Ramos (cell line): ENCODE measurements around the gene MED15.

ENCODE experiments used
- in situ Hi-C: fragments of 300-500 bp; cut with MboI; formaldehyde crosslinking; loops from one replicate; pipeline ENCODE4 v1.14.3; 2022; ENCODE audit warnings: low sequenced_read_pairs; ENCODE audit not compliant: unreplicated experiment

The MED15 gene

DNA sequence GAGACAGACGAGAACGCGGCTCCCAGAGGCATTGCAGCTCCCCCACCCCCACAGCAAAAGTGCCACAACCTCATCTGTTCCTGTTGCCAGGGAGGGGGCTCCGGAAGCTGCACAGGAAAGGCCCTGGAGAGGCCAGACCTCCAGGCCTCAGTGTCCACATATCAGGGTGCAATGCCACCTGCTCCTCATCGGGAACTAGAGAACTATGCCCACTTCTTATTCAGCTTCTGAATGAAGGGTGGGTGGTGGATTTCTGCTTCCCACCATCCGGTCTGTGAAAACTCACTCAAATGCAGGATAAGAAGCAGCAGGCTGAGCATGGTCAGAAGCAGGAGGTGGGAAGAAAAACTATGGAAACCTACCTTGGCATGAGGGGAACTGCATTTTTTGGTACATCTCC, 105.9 kb downstream of the MED15 start:
- in situ Hi-C loops, result loop anchor here (10.0 kb wide), 1 partner anchor 62 kb away; no protein-coding TSS in a partner anchor

DNA sequence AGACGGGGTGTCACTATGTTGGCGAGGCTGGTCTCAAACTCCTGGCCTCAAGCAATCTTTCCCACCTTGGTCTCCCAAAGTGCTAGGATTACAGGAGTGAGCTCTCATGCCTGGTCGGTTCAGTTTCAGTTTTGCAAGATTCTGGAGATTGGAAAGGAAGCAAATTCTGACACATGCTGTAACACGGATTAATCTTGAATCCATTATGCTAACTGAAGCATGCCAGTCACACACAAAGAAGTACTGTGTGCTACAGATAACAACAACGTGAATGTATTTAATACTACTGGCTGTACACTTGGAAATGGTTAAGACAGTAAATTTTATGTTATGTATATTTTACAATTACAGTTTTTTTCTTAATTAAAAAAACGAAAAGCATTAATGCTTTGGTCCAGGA, 107.6 kb downstream of the MED15 start:
- in situ Hi-C loops, result loop anchor here (10.0 kb wide), 1 partner anchor 60 kb away; no protein-coding TSS in a partner anchor

DNA sequence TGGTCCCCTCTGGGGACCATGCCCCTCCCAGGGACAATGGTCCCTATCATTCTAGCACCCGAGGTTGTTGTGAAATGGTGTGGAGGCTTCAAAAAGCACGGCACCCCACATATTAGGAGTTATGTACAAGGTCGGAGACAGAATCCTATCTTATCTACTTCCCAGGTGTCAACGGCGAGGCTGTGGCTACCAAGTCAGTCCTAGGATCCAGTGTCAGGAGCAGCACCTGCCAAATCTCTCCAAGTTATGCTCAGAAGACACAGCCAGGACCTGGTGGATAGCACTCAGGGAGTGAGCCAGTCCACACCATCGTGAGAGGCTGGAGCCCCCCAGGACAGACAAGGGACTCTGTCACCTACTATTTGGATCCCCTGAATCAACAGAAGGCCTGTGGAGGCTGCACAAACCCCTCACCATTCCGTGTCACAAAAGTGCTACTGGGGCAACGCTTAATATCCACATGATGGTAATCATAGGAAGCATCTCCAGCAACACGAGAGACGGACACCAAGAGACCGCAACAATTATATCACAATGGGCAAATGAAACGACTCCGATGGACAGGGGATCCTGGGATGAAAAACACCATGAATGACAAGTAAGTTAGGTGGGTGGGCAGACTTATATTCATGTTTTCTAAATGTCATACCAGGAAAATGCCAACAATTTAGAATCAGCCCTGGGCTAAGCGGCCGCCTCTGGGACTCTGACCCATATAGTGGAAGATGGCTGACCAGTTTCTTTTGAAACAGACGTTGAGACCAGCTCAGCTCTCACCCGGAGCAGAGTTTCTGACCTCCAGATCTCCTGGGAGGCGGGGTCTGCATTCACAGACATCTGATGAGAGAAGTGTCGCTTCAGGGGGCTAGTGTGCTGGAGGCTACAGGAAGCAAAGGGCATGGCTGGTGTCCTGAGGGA, 108.4 kb downstream of the MED15 start:
- in situ Hi-C loops, result loop anchor here (10.0 kb wide), 1 partner anchor 59 kb away; no protein-coding TSS in a partner anchor

DNA sequence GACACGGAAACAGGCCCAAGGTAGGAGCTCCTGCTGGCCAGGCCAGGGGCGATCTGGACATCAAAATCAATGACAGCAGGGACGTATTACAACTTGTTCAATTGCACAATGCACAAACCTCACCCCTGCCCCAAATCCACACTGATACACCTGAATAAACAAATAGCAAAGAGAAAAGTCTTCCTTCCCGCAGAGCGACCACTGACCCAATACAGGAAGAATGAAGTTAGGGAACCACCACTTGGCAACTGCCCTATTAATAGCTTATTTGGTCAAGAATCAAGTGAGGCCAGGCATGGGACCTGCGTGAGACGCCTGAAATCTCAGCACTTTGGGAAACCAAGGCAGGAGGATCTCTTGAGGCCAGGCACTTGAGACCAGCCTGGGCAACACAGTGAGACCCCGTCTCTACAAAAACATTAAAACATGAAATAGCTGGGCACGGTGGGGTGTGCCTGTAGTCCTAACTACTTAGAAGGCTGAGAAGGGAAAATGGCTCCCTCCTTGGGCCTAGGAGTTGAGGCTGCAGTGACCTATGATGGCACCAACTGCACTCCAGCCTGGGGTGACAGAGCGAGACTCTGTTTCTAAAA, 109.1 kb downstream of the MED15 start:
- in situ Hi-C loops, result loop anchor here (10.0 kb wide), 1 partner anchor 58 kb away; no protein-coding TSS in a partner anchor

DNA sequence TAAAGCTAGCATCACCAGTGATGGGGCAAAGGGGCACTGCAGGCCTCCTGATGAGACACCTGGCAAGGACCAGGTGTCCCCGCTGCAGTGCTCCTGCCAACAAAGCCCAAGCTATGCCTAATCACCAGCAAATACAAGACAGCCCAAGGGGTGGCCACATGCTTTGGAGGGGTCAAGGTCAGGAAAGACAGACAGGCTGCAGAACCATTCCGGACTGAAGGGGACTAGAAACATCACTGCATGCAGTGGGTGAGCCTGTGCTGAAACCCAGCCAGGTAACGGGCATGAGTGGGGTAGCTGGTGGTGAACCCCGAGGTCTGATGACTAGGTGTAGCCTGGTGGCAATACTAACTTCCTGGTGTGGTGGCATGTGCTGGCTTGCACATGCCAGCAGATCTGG, 111.1 kb downstream of the MED15 start:
- in situ Hi-C loops, result loop anchor here (10.0 kb wide), 1 partner anchor 56 kb away; no protein-coding TSS in a partner anchor

DNA sequence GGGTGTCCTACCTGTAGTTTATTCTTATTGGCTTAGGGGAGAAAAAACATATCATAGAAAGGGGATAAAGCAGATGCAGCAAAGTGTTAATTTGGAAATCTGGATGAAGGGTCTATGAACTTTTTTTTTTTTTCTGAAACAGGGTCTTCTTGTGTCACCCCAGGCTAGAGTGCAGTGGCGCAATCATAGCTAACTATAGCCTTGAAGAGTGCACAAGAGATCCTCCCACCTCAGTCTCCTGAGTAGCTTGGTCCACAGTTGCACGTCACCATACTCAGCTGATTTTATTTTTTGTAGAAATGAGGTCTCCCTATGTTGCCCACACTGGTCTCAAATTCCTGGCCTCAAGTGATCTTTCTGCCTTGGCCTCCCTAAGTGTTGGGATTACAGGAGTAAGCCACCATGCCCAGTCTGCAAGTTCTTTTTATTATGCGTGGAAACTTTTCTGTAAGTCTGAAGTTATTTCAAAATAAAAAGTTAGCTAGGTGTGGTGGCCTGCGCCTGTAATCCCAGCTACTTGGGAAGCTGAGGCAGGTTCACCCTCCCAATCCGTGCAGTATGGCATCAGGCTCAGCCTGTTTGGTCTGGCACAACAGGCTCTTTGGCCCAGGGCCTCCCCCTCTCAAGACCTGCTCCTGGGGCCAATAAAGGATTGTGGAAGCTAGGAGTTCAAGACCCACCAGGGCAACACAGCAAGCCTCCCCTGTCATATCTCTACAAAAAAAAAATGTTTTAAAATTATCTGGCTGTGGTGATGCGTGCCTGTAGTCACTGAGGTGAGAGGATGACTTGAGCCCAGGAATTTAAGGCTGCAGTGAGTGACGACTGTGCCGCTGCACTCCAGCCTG, 111.9 kb downstream of the MED15 start:
- in situ Hi-C loops, result loop anchor here (10.0 kb wide), 1 partner anchor 56 kb away; no protein-coding TSS in a partner anchor

DNA sequence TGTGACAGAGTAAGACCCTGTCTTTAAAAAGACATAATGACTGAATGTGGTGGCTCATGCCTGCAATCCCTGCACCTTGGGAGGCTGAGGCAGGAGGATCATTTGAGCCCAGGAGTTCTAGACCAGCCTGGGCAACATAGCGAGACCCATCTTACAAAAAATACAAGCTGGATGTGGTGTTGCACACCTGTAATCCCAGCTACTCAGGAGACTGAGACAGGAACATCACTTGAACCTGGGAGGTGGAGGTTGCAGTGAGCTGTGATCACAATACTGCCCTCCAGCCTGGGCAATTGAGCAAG, 112.4 kb downstream of the MED15 start:
- in situ Hi-C loops, result loop anchor here (10.0 kb wide), 1 partner anchor 55 kb away; no protein-coding TSS in a partner anchor

DNA sequence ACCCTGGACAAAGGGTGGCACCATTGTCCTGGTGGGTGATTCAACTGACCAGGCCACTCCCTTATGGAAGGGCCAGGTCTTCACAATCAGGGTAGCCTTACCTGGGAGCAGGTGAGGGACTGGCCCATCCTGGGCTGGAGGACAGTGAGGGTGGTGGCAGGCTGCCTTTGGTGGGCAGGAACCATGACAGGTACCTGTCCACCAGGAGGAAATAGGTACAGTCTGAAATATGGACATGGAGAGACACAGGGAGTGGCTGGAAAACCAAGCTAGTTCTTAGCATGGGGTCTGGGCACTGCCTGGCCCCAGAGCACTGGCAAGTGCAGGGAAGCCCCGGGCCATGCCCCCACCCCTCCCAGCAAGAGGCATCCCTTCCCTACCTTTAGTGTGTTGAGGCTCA, 113.8 kb downstream of the MED15 start:
- in situ Hi-C loops, result no loop called here

DNA sequence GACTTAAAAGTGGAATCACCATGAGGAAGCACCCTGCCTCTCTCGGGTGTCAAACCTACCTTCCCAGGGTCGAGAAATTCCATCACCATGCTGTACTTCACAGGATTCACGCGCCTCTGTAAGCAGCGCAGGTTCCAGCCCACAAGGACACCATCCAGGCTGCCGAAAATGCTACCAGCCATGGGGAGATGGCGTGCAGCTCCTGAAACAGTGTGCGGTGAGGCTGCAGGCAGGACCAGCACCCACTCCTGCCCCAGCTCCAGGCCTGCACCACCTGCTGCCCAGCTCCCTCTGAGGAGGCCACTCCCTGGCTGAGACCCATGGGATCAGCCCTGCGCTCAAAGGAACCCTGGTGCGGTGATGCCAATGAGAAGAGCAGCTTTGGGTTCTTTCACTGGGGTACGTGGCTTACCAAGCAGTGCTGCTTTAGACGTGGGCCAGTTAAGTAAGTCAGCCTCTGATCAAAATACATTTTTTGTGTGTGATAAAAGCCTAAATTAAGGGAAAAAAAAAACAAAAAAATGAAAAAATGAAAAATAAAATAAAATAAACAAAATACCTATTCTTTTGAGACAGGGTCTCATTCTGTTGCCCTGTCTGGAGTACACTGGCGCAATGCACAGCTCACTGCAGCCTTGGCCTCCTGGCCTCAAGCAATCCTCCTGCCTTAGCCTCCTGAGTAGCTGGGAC, 115.4 kb downstream of the MED15 start:
- in situ Hi-C loops, result no loop called here

DNA sequence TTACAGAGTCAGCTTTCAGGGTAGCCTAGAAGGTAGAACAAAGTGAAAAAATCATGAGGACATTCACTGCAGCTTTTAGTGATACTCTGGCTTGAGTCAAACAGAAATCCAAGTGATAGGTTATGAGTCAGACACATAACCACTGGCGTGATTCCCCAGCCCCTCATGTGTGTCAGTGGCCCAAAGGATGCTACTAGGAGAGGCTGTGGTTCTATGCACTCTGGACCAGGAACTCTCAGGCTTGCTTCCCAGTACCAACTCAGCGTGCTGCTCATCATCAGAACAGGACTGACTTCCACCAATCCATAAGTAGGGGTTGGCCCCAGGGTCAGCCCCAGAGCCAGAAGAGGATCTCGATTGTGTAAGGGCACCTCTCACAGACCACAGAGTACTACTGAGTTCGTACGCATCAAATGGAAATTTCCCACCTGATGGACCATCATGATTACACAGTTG, 116.8 kb downstream of the MED15 start:
- in situ Hi-C loops, result no loop called here

DNA sequence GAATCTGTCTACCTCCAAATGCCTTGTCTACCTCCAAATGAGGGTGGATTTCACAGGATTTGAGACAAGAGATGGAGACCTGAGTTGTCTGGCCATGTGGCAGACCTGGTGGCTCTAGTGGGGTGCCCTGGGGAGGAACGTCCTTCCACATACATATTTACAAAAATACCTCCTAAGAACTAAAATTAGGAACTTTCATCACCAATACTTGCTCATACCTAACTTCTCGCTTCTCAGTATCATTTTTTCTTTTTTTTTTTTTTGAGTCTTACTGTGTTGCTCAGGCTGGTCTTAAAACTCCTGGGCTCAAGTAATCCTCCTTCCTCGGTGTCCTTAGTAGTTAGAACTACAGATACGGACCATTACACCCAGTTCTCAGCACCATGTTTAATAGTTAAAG, 117.9 kb downstream of the MED15 start:
- in situ Hi-C loops, result no loop called here

DNA sequence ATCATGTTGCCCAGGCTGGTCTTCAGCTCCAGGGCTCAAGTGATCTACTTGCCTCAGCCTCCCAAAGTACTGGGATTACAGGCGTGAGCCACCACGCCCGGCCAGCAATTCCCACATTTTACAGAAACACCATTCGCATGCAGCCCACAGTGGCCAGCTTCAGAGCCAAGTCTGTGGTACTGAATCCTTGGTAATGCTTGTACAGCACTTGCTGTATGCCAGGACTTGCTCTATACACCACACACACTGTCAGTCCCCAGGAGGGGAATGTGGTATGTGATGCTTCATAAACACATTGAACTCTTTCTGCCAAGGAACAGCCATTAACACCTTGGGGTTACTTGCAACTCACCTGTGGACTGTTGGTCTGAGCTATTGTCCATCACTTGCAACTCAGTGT, 119.4 kb downstream of the MED15 start:
- in situ Hi-C loops, result no loop called here

DNA sequence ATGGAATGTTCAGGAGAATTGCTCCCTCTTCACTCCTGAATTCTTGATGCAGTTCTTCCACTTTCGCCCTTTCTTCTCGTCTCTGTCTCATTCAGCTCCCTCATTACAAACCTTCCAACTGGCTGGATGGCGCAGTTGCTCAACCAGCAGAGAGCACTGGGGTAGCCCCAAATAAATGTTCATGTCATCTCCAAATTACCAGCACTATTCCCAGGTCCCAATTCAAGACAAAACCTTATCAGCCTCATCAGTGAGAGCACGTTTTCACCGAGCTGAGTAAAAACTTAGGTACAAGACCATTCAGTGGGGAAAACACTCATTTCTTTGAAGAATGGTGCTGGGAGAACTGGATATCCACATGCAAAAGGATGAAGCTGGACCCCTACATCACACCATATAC, 120.0 kb downstream of the MED15 start:
- in situ Hi-C loops, result no loop called here

DNA sequence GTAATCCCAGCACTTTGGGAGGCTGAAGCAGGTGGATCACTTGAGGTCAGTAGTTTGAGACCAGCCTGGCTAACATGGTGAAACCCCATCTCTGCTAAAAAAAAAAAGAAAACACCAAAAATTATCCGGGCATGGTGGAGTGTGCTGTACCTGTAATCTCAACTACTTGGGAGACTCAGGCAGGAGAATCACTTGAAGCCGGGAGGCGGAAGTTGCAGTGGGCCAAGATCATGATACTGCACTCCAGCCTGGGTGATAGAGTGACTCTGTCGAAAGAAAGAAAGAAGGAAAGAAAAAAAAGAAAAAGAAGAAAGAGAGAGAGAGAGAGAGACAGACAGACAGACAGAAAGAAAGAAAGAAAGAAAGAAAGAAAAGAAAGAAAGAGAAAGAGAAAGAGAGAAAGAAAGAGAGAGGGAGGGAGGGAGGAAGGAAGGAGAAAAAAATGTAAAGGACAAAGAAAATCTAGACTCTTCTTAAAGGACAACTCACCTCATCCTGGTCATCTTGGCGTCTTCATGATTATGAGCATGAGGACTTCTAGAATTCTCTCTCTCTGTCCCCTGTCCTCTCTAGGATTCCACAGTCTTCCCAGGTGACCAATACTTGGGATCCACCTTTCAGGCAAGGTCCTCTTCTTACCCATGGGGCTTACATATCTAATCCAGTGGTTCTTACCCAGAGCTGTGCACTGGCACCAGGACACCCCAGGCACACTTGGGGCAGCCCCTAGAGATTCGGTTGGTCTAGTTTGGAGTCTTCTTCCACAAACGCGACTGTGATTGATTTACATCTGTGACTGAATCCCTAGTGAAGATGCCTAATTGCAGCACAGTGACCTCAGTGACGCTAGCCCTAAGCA, 120.9 kb downstream of the MED15 start:
- in situ Hi-C loops, result no loop called here

DNA sequence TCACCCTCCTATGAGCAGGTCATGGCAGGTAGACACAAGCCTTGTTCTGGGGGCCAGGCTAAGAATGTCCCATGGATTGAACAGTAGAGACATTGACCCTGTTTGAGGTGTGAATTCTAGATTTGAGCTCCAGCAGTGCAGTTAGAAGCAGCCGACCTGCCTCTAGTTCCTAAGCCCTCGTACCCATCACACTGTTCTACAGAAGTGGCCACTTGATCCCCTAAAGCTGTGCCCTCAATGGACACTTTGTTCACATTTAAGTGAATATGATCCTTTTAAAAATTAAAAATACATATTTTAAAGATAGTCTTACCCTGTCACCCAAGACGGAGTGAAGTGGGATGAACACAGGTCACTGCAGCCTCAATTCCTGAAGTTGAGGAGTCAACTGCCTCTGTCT, 122.0 kb downstream of the MED15 start:
- in situ Hi-C loops, result no loop called here

DNA sequence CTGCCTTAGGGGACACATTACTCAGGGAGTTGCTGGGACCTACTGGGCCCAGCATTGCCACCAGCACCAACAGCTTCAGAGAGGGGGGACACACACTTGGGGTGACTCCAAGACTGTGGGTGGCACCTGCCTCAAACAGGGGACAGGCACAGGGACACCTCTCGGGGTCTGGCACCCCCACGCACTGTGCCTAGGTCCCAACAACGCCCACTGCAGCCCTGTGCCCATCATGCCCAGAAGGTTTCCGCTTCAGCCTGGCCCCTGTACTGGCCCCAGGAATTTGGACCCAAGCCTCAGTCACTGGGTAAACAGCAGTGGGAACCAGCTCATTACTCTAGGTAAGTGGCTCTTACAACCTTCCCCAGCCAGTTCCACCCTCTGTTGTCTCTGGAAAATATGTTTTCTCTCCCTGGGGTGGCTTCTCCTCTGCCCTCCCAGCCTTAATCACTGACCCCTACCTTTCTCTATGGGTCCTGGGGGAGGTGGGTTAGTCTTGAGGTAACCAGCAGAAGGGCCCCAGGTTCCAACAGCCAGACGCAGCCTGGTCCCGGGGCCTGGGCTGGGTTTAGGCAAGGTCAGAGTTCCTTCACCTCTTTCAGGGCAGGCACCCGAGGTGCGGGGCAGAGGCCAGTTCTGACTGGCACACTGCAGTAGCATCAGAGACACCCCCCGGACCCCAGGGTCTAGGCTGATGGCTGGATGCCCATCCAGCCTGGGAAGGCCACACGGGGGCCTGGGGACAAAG, 123.6 kb downstream of the MED15 start:
- in situ Hi-C loops, result no loop called here

DNA sequence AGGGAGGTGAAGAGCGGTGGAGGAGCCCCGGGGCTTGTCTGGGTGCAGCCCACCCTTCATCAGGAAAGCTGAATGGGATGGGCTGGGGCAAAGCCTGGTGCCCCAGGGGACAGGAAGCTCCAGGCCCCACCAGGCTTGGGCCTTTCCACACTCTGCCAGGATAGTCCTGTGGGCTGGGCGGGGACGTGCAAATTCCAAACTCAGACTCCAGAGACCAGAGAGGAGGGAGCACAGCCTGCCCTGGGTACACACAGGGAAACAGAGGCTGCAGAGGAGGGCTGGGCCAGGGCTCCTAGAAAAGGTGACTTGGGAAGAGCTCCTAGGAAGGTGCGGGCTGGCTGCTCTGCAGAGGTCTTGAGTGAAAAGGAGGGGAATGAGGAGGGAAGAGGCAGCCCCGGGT, 124.7 kb downstream of the MED15 start:
- in situ Hi-C loops, result no loop called here

DNA sequence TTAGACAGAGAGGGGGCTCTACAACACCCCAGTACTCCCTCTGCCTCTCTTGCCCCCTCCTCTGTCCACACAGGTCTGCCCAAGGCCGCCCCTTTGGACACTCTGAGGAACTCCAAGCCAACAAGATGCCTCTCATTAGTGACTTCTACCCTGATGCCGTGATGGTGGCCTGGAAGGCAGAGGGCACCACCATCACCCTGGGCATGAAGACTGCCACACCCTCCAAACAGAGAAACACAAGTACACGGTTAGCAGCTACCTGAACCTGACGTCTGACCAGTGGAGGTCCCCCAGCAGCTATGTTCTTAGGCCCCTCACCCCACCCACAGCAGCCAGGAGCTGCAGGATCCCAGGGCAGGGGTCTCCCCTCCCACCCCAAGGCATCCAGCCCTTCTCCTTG, 125.1 kb downstream of the MED15 start:
- in situ Hi-C loops, result no loop called here
